Endodermal cell (in vitro differentiated cells): ENCODE results near the gene DNAH11. TPM values are rescaled to one million over a fixed set of nuclear protein-coding genes. Genes with fewer than 3 reads are reported as not detected.

Source experiments
- DNase-seq: peaks from one replicate; pipeline ENCODE4 v3.0.0-alpha.2; 2017
- H3K27ac ChIP-seq: 2 replicates; pipeline ENCODE4 v1.5.1; 2013; ENCODE audit warnings: mild to moderate bottlenecking, low read depth, low read length, moderate library complexity
- H3K27me3 ChIP-seq: 2 replicates; pipeline ENCODE4 v1.6.1; 2013; ENCODE audit warnings: mild to moderate bottlenecking, low read length, moderate library complexity; ENCODE audit not compliant: insufficient read depth, control insufficient read depth, poor library complexity, severe bottlenecking
- H3K36me3 ChIP-seq: 2 replicates; pipeline ENCODE4 v1.7.0; 2013; ENCODE audit warnings: mild to moderate bottlenecking, low read length, moderate library complexity; ENCODE audit not compliant: control insufficient read depth, insufficient read depth
- H3K4me1 ChIP-seq: one replicate; pipeline ENCODE4 v1.7.0; 2013; ENCODE audit warnings: low read length; ENCODE audit not compliant: control insufficient read depth, insufficient read depth
- H3K4me3 ChIP-seq: 2 replicates; pipeline ENCODE4 v1.5.1; 2013; ENCODE audit warnings: mild to moderate bottlenecking, low read length, moderate library complexity
- H3K9ac ChIP-seq: 2 replicates; pipeline ENCODE4 v1.6.1; 2013; ENCODE audit warnings: mild to moderate bottlenecking, low read length, moderate library complexity; ENCODE audit not compliant: poor library complexity, severe bottlenecking; ENCODE audit errors: extremely low read depth
- H3K9me3 ChIP-seq: 2 replicates; pipeline ENCODE4 v1.6.1; 2013; ENCODE audit warnings: mild to moderate bottlenecking, low read length, moderate library complexity; ENCODE audit not compliant: control insufficient read depth
- H3K27ac Mint-ChIP-seq: 2 replicates; pipeline ENCODE4 v1.8.0; 2020; ENCODE audit warnings: mixed read lengths
- H3K27me3 Mint-ChIP-seq: 2 replicates; pipeline ENCODE4 v1.8.0; 2021; ENCODE audit warnings: mild to moderate bottlenecking, mixed read lengths; ENCODE audit not compliant: insufficient read depth
- H3K36me3 Mint-ChIP-seq: 2 replicates; pipeline ENCODE4 v1.8.0; 2020; ENCODE audit warnings: low read depth, mixed read lengths
- H3K4me1 Mint-ChIP-seq: 2 replicates; pipeline ENCODE4 v1.8.0; 2020; ENCODE audit warnings: mixed read lengths
- H3K4me3 Mint-ChIP-seq: 2 replicates; pipeline ENCODE4 v1.8.0; 2020; ENCODE audit warnings: mild to moderate bottlenecking, moderate library complexity, mixed read lengths
- H3K9me3 Mint-ChIP-seq: 2 replicates; pipeline ENCODE4 v1.8.0; 2020; ENCODE audit warnings: mild to moderate bottlenecking, mixed read lengths
- CTCF ChIP-seq: fragments of 200-600 bp; sonication (generic); conservative IDR thresholded peaks from 2 replicates; pipeline ENCODE4 v1.5.0; 2021; ENCODE audit warnings: antibody characterized with exemption, mild to moderate bottlenecking
- WGBS, 2 experiments: methylation state at CpG; one replicate each; pipeline versions ENCODE4 v1.1.5 to v1.1.7; 2013; ENCODE audit warnings: missing lambda C conversion rate in 2 of 2, mixed read lengths in 1 of 2; ENCODE audit not compliant: insufficient coverage in 1 of 2, insufficient read length in 1 of 2; 5-methylcytosine and 5-hydroxymethylcytosine counted together
- total RNA-seq, 2 donors: library from RNA; stranded (reverse); fragmentation: NEBNext Ultra II Directional in 1 of 2; extraction: Animal tissue kit (Norgen Biotek cat#: 25700) in 1 of 2; gene quantifications; 2 replicates in 1 of 2; 3 replicates in 1 of 2; pipeline ENCODE4 v1.2.1, GENCODE V29; 2021

DNAH11 gene
- total RNA-seq, 2 donors from 2014 or later: 0.80 to 0.99 TPM

GRCh38 chr7:21915140-21915539, 372.3 kb downstream of the DNAH11 start:
- Mint-ChIP-seq H3K27ac (no peak overlapping the region), H3K9me3 (no peaks in the 10 kb centered on the region), H3K4me3 (no peak overlapping the region), H3K36me3 (peaks cover 18% of the 10 kb centered on the region), H3K27me3 (peaks cover 30% of the 10 kb centered on the region), H3K4me1 (peaks cover 4% of the 10 kb centered on the region)
- no peaks in the 10 kb centered on the region for H3K36me3 ChIP-seq
- DNase-seq: no peak
- no peaks in the 10 kb centered on the region for H3K27me3 ChIP-seq
- WGBS, 2 experiments: 90 to 91% methylated on average over 2 to 3 of the region's 3 CpGs
- TF ChIP-seq CTCF: no peak
- no peak overlapping the region for H3K4me3 ChIP-seq
- no peaks in the 10 kb centered on the region for H3K4me1 ChIP-seq
- H3K27ac ChIP-seq: no peak overlapping the region
- no peak overlapping the region for H3K9ac ChIP-seq
- H3K9me3 ChIP-seq: no peaks in the 10 kb centered on the region

GRCh38 chr7:21916176-21916575, 373.3 kb downstream of the DNAH11 start:
- H3K9me3 ChIP-seq: no peaks in the 10 kb centered on the region
- H3K4me1 Mint-ChIP-seq: peaks cover 12% of the 10 kb centered on the region
- peaks cover 38% of the 10 kb centered on the region for H3K27me3 Mint-ChIP-seq
- H3K9ac ChIP-seq: no peak overlapping the region
- peaks cover 8% of the 10 kb centered on the region for H3K4me1 ChIP-seq
- H3K27ac Mint-ChIP-seq: no peak overlapping the region
- no peak overlapping the region for H3K4me3 ChIP-seq
- TF ChIP-seq CTCF: no peak
- no peaks in the 10 kb centered on the region for H3K9me3 Mint-ChIP-seq
- no peak for DNase-seq
- no peaks in the 10 kb centered on the region for H3K36me3 ChIP-seq
- peaks cover 16% of the 10 kb centered on the region for H3K36me3 Mint-ChIP-seq
- peaks cover 7% of the 10 kb centered on the region for H3K27me3 ChIP-seq
- WGBS, 2 experiments: 95 to 100% methylated on average over 1 to 7 of the region's 7 CpGs
- H3K4me3 Mint-ChIP-seq: no peak overlapping the region
- no peak overlapping the region for H3K27ac ChIP-seq

GRCh38 chr7:21916629-21917028, 373.8 kb downstream of the DNAH11 start:
- Histone ChIP-seq H3K27me3 (peaks cover 12% of the 10 kb centered on the region), H3K4me3 (no peak overlapping the region), H3K27ac (no peak overlapping the region), H3K9me3 (no peaks in the 10 kb centered on the region), H3K4me1 (peaks cover 8% of the 10 kb centered on the region), H3K36me3 (no peaks in the 10 kb centered on the region), H3K9ac (no peak overlapping the region)
- Mint-ChIP-seq H3K9me3 (no peaks in the 10 kb centered on the region), H3K4me1 (peaks cover 13% of the 10 kb centered on the region), H3K36me3 (peaks cover 14% of the 10 kb centered on the region), H3K27me3 (peaks cover 42% of the 10 kb centered on the region), H3K4me3 (no peak overlapping the region), H3K27ac (no peak overlapping the region)
- DNase-seq: no peak
- WGBS, 2 experiments: 89% methylated on average over 5 of the region's 5 CpGs; no CpG with 5 or more reads in 1 of the 2 experiments
- no peak for TF ChIP-seq CTCF
